GM18868 (cell line): ENCODE measurements around the gene P2RX7.

Source experiments
- ATAC-seq: cut with Tn5 transposase; IDR thresholded peaks from one replicate; pipeline ENCODE4 v1.9.1; 2021; ENCODE audit warnings: mild to moderate bottlenecking, moderate library complexity; ENCODE audit not compliant: unreplicated experiment

The P2RX7 gene

DNA sequence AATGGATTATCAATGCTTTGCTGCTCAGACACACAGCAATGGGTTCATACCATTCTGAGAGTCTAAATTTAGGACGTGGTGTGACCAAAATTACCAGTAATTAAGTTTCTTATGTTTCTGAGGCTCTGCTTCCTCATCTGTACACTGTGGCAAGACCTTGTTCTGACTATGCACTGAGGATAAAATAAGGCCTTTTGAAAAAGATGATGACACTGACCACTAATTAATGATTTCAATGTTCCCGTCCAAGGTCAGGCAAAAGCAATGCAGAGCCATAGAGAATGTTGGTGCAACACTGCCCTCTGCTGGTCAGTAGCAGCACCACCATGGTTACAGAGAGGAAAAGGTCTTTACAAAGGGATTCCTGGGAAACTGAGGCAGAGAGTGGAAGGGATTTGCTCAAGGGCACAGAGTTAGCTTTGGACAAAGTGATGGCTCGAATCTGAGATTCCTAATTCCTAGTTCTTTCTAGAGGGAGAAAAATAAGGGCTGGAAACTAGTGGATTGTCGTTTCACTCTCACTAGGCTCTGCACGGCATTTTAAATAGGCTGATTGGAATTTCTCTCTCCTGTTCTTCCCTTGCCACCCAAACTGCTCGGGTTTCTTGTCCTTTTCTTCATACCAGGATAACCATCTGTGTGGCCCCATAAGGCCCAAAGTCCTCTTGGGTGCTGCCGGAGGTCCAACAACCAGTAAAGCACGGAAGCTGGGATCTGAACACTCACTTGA lies 22.3 kb upstream of the P2RX7 start:
- ATAC-seq, result no peak

DNA sequence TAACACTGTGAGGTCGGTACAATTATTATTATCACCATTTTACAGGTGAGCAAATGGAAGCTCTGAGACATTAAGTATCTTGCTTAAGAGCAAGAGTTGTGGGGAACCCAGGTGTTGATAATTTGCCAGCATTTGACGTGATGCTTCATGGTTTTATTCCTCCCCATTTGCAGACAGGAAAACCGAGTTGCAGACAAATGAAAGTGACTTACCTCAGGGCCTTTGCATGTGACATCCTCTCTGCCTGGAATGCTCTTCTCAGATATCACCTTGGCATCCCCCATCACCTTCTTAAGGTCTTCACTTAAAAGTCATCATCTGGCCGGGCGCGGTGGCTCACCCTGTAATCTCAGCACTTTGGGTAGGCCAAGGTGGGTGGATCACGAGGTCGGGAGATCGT lies 21.0 kb upstream of the P2RX7 start:
- no peak for ATAC-seq

DNA sequence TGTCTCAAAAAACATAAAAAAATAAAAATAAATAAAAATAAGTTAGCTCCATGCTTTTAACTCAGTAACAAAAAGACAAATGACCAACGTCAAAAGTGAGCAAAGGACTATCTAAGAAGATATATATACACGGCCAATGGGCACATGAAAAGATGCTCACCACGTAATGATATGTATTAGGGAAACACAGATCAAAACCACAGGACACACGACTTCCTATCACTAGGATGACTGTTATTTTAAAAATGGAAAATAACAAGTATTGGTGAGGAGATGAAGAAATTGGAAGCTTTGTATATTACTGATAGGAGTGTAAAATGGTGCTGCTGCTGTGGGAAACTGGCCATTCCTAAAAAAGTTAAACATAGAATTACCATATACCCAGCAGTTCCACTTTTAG lies 20.2 kb upstream of the P2RX7 start:
- no peak for ATAC-seq

DNA sequence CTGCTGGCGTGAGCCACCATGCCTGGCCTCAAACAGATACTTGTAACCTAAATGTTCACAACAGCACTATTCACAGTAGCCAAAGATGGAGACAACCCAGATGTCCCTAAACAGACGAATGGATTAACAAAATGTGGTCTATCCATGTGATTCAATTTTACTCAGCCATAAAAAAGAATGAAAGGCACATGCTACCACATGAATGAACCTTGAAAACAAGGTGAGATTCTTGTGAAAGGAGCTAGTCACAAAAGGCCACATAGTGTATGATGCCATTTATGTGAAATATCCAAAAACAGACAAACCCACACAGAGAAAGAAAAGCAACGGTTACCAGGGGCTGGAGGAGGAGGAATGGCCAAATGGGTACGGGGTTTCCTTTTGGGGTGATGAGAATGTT lies 19.6 kb upstream of the P2RX7 start:
- no peak for ATAC-seq

DNA sequence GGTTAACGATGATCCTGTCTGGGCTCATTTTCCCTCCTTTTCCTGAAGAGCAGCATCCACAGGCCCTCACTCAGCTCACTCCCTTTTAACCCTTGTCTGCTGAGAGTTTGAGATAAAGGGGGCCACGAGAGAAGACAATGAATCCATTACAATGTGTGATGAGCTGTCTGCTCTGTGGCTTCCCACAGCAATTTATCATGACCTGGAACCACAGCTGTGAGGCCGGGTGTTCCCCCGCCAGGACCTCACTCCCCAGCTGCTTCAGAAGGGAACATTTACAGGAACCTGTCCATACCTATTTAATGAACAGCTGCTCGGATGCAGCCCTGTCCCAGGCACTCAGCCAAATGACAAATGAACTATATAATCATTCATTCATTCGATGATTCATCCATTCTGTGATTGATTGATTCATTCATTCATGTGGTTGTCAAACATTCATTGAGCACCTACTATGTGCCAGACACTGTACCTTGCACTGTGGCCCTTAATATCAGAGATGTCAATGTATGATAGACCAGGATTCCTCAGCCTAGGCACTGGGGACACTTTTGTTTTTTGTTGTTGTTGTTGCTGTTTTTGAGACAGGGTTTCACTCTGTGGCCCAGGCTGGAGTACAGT lies 18.5 kb upstream of the P2RX7 start:
- ATAC-seq, result no peak

DNA sequence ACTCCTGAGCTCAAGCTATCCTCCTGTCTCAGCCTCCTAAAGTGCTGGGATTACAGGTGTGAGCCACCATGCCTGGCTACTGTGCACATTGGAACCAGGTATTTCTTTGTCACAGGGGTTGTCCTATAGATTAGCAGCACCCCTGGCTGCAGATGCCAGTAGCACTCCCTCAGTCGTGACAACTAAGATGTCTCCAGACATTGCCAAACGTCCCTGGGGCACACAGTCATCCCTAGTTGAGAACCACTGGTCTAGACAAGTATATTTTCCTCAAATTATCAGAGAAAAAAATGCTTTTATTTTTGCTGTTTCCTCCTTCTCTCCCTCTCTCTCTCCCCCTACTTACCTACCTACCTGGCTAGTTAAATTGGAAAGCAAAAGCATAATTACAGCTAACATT lies 17.9 kb upstream of the P2RX7 start:
- ATAC-seq, result no peak

DNA sequence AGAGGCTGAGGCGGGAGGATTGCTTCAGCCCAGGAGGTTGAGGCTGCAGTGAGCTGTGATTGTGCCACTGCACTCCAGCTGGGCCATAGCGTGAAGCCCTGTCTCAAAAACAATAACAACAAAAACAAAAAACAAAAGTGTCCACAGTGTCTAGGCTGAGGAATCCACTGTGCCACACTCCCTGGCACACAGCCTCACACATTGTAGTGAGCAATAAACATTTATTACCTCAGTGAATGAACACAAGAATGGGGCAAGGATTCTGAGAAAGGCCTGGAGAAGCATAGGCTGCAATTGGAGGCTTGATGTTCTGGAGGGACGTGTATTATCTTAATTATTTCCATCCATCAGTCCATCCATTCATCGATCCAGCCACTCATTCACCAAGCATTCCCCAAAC lies 17.1 kb upstream of the P2RX7 start:
- ATAC-seq, result no peak

DNA sequence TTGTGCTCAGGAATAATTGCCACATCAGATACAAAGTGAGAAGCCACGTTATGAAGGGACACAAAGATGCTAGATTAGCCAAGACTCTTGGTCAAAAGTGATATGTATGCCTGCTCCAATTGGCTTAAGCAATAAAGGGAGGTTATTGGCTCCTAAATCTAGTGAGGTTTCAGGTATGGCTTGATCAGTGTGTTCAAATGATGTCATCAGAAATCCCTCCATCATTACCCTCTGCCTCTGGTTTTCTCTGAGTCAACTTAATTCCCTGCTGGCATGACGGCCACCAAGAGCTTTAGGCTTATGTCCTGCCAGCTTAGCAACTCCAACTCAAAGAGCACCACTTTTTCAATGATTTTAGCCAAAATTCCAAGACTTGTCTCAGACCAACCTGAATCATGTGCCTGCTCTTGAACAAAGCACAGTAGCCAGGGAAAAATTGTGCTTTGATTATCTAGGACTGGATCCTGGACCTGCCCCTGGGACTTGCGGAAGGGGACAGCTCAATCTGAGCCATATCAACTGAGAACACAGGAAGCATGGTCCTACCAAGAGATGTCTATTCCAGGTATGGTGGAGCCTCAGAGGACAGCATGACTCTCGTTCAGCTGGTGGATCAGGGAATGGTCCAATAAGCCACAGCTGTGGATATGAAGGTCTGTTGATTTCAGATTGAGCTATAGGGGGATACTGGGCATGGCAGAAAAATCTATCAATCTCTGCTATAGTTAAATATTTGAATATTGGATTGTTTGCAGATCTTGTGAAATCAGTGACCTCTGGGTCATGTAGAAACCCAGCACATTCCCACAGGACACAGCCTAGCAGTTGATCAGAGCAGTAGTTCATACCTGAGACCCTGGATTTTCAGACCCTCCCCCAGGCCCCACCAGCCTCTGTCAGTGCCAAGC lies 16.1 kb upstream of the P2RX7 start:
- no peak for ATAC-seq

DNA sequence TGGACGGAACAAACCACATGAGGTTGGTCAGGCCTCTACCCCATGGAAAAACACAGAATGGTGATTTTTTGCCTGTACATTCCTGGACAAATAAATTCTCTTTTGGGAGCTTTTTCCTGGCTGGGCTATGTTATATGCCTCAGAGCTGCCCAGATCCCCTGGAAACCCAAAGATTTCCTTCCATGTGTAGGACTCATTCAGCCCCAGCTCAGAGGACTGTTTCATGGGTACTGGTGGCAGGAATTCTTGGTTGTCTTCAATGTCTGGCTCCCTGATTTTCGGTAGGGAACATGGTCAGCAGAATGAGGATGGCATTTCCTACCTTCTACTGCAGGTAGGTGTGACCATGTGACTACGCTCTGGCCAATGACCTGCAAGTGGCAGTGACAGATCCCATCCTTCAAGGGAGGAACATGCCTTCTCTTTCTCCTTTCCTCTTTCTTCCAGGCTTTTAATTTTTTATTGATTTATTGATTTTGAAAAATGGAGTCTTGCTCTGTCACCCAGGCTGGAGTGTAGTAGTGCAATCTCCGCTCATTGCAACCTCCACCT lies 15.4 kb upstream of the P2RX7 start:
- no peak for ATAC-seq

DNA sequence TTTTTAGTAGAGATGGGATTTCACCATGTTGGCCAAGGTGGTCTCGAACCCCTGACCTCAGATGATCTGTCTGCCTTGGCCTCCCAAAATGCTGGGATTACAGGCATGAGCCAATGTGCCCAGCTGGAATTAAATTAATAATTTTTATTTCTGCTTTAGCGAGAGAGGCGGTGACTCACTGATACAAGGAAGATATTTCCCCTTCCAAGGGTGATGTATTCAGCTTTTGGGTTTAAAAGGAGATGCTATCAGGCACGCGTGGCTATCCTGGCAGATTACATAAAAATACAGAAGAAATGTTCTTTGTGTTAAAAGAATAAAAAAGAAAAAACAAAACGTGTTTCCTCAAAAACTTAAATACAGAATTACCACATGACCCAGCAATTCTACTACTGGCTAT lies 12.4 kb upstream of the P2RX7 start:
- no peak for ATAC-seq

DNA sequence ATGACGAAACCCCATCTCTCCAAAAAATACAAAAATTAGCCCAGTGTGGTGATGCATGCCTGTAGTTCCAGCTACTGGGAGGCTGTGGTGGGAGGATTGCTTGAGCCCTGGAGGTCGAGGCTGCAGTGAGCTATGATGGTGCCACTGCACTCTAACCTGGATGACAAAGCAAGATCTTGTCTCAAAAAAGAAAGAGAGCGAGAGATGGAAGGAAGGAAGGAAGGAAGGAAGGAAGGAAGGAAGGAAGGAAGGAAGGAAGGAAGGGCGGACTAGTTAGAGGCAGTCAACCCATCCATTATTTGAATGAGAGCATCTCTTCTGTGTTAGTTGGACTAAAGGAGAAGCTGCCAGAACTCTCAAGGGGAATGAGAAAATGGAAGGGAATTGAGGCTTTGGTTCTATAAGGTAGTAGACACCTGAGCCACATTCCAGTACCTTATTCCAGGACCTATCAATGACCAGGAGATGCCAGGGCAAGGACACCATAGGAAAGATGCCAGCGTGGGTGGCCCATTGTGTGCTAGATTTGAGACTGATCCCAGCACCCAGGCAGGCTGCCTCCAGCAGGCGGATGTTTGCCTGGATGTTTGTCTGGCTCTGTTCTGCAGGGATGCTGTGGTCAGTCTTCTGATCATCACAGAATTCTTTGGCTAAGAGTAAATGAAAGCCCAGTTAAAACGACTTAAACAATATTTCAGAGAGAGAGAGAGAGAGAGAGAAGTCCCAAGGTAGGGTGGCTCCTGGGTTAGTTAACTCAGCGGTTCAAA lies 11.5 kb upstream of the P2RX7 start:
- no peak for ATAC-seq

DNA sequence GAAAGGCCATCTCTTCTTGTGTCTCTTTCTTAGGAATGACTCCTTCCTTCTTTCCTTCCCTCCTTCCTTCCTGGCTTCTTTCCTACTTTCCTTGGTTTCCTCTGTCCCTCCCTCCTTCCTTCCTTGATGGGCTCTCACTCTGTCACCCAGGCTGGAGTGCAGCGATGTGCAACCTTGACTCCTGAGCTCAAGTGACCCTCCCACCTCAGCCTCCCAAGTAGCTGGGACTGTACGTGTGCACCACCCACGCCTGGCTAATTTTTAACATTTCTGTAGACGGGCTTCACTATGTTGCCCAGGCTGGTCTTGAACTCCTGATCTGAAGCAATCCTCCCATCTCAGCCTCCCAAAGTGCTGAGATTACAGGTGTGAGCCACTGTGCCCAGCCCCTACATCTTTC lies 10.9 kb upstream of the P2RX7 start:
- ATAC-seq, result no peak

DNA sequence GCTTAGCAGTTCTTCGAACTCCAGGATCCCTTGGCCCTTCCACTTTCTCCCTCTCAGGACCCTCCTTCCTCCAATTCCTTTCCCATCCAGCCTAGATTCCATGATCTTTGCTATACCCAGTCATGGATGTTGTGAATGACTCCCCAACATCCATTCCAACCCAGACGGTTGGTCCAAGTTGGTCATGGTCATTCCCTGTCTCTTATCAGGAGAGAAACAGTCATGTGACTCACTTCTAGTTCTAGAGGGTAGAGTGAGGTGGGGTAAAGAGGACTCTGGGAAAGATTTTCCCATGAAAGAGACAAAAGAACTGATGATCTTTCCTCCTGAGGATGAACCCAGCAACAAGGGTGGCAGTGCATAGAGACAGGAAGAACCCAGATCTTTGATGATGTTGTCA lies 9.2 kb upstream of the P2RX7 start:
- ATAC-seq, result no peak

DNA sequence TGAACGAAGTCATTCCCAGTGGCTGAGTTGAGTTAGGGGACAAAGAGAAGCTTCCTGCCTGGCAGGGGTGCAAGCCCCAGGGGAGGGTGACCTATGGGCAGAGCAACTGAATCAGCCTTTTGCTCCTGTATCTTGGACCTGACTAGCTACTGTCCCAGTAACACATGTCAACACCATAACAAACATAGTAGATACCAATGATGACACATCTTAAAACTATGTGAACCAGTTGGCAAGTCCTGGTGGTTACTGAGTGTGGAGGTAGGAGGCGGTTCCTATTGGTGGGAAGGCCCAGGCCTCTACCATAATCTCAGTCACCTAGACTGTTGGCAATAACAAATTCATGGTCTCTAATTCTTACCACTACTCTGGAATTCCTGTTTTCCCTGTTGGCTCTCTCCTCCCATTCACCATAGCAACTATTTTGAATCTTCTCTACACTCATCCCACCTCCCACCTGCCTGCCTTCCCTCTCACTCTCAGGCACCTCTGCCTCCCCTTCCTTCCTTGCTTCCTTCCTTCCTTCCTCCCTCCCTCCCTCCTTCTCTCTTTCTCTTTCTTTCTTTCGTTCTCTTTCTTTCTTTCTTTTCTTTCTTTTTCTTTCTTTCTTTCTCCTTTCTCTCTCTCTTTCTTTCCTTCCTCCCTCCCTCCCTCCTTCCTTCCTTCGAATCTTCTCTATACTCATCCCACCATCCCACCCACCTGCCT lies 8.1 kb upstream of the P2RX7 start:
- ATAC-seq, result no peak

DNA sequence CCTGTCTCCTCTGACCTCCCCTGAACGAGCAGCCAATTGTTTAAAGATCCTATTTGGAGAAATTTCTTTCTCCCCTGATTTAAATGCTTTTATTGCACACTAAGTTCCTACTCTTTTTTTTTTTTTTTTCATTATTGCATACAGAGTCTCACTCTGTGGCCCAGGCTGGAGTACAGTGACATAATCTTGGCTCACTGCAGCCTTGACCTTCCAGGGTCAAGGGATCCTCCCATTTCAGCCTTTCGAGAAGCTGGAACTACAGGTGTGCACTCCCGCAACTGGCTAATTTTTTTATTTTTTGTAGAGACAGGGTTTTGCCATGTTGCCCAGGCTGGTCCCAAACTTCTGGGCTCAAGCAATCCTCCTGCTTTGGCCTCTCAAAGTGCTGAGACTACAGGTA lies 5.2 kb upstream of the P2RX7 start:
- ATAC-seq, result no peak

DNA sequence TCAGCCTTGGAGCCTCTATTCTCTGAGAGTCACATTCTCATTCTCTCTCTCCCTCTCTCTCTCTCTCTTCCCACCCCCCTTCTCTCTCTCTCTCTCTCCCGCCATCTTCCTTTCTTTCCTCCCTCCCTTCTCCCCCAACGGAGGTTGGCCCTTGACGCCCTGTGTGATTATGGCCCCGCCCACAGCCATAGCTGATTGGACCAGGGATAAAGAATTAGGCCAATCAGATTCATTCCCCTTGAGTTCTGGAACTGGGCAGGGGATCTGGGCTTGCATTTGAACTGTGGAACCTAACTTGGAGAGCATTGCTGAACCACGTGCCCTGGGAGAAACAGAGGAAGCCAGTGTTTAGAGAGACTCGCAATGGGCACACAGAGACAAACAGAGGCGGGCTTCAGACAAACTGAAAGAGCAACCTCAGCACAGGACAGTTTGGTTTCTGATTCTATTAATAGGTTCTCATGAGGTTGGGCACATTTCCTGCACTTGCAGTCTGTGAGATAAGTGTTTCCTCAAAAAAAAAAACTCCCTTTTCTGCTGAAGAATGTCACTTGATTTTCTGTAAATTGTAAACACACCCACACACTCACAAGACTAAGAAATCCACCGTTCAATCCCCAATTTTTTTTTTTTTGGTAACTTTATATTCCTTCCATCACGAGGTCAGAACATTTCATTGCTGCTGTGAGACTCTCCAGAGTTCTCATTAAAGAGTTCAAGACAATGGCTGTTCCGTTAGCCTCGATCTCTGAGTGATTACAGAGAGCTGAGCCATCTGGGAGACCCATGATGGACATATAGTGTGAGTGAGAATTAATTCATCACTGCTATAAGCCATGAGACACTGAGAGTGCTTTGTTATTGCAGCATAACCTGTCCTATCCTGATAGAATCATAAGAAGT lies 3.5 kb upstream of the P2RX7 start:
- ATAC-seq, result peak; percentile 78

DNA sequence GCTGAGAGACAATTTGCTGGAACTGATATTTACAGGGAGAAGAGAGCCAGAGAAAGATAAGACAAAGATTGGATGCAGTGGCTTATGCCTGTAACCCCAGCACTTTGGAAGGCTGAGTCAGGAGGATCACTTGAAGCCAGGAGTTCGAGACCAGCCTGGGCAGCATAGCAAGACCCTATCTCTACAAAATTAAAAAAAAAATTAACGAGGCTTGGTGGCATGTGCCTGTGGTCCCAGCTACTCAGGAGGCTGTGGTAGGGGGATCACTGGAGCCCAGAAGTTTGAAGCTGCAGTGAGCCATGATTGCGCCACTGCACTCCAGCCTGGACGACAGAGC lies 2.9 kb upstream of the P2RX7 start:
- ATAC-seq, result no peak

DNA sequence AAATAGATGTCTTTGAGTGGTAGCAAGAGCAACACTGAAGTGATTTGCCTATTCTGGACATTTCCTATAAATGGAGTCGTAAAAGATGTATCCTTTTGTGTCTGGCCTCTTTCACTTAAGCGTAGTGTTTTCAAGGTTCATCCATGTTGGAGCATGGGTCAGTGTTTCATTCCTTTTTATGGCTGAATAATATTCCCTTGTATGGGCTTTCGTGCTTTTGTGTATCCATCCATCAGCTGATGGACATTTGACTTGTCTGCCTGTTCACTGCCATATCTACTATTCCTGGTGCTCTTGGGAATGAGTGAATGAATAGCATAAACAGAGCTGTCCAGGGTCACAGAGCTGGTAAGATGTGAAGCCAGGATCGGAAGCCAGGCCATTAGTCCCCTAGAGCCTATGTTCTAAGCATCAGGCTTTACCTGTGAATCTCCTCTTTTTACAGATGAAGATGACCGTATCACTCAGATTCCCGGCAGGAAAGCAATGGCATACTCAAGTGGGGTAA lies 1.8 kb upstream of the P2RX7 start:
- ATAC-seq, result no peak

DNA sequence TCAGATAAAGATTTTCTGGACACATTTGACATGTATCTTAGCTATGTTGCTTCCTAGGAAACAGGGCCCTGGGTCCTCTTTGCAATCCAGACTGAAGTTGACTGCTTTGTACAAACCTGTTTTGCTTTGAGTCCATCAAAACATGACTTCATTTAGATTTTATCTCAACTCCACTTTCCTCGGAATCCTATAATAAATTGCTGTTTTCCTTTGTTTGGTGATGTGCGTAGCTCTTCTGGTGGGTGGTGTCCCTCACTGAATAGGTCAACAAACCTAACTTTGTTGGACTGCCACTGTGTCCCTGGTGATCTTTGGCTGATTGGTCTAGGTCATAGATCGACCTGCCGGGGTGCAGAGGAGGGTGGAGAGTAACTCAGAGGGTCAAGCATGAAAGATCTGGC lies 735 bp upstream of the P2RX7 start:
- ATAC-seq, result no peak
